ENCODE results near the gene HCRTR1.

HCRTR1 gene

GRCh38 chr1:31642897-31643296 lies 25.4 kb downstream of the HCRTR1 start:
- no peaks in the 10 kb centered on the region for H3K9me3 Mint-ChIP-seq
- no peak for DNase-seq
- no peak overlapping the region for H3K4me3 Mint-ChIP-seq
- no peaks in the 10 kb centered on the region for H3K27me3 Mint-ChIP-seq
- no peak overlapping the region for H3K27ac Mint-ChIP-seq
- H3K4me1 Mint-ChIP-seq (ENCODE audit: low read depth), result peaks cover 34% of the 10 kb centered on the region
- peaks cover 22% of the 10 kb centered on the region for H3K36me3 Mint-ChIP-seq (ENCODE audit: low read depth)

GRCh38 chr1:31643976-31644559 lies 26.6 kb downstream of the HCRTR1 start:
- no peaks in the 10 kb centered on the region for H3K9me3 Mint-ChIP-seq
- no peaks in the 10 kb centered on the region for H3K27me3 Mint-ChIP-seq
- peak overlapping the region; percentile 100 for H3K27ac Mint-ChIP-seq
- H3K36me3 Mint-ChIP-seq (ENCODE audit: low read depth), result peaks cover 18% of the 10 kb centered on the region
- peak overlapping the region; percentile 99 for H3K4me3 Mint-ChIP-seq
- no peak for DNase-seq
- H3K4me1 Mint-ChIP-seq (ENCODE audit: low read depth), result peaks cover 30% of the 10 kb centered on the region

- DNase-seq, result peak; percentile 99
- Mint-ChIP-seq H3K36me3 (ENCODE audit: low read depth) (peaks cover 18% of the 10 kb centered on the region), H3K4me1 (ENCODE audit: low read depth) (peaks cover 30% of the 10 kb centered on the region), H3K27me3 (no peaks in the 10 kb centered on the region), H3K27ac (peak within 1 kb of the TSS; percentile 100), H3K9me3 (no peaks in the 10 kb centered on the region), H3K4me3 (peak within 1 kb of the TSS; percentile 99)
Measured at GRCh38 chr1:31644560-31645273, 27.2 kb downstream of the HCRTR1 start, which contains the start of gene PEF1. PEF1 (minus strand) TSS chr1:31644876; CDS start chr1:31644864, 12 bp downstream.

DNA sequence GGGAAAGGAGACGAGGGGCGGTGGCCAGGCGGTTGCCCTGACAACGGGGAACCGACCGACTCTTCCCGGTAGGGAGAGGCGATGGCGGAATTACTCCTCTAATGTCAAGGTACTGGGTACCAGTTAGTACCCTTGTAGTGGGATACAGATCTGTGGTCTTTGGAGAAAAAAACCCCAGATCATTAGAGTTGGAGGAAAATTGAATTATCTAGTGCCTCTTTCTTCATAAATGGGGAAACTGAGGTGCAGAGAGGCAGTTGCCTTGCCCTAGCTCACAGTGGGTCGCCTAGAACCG lies 27.7 kb downstream of the HCRTR1 start:
- Mint-ChIP-seq H3K27ac (peak overlapping the region; percentile 100), H3K9me3 (no peaks in the 10 kb centered on the region), H3K36me3 (ENCODE audit: low read depth) (peaks cover 18% of the 10 kb centered on the region), H3K27me3 (no peaks in the 10 kb centered on the region), H3K4me1 (ENCODE audit: low read depth) (peaks cover 30% of the 10 kb centered on the region), H3K4me3 (peak overlapping the region; percentile 99)
- DNase-seq, result no peak

- Mint-ChIP-seq H3K27ac (peak overlapping the region; percentile 100), H3K27me3 (no peaks in the 10 kb centered on the region), H3K36me3 (ENCODE audit: low read depth) (peaks cover 18% of the 10 kb centered on the region), H3K9me3 (no peaks in the 10 kb centered on the region), H3K4me1 (ENCODE audit: low read depth) (peaks cover 30% of the 10 kb centered on the region), H3K4me3 (peak overlapping the region; percentile 99)
- no peak for DNase-seq
Measured at GRCh38 chr1:31646259-31646960, 28.9 kb downstream of the HCRTR1 start.

GRCh38 chr1:31647106-31647505 lies 29.6 kb downstream of the HCRTR1 start:
- Mint-ChIP-seq H3K36me3 (ENCODE audit: low read depth) (peaks cover 18% of the 10 kb centered on the region), H3K9me3 (no peaks in the 10 kb centered on the region), H3K4me1 (ENCODE audit: low read depth) (peaks cover 30% of the 10 kb centered on the region), H3K4me3 (no peak overlapping the region), H3K27ac (no peak overlapping the region), H3K27me3 (no peaks in the 10 kb centered on the region)
- DNase-seq, result no peak

DNA sequence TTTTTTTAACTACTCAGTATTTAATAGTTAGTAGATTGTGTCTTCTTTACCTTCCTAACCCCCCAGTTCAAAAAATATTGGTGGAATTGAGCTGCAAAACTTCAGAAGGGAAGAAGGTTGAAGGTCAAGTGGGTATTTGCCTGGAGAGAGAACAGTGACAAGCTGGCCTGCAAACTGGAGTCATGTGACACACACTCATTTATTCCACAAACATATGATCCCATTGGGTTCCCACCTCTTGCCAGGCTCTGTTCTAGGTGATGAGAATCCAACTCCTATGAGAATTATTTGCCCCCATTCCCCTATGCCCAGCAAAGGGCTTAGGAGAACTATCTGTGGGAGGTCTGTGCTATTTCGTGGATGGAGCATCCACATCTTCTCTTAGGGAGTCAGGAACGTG lies 30.7 kb downstream of the HCRTR1 start:
- H3K36me3 Mint-ChIP-seq (ENCODE audit: low read depth), result peaks cover 18% of the 10 kb centered on the region

DNA sequence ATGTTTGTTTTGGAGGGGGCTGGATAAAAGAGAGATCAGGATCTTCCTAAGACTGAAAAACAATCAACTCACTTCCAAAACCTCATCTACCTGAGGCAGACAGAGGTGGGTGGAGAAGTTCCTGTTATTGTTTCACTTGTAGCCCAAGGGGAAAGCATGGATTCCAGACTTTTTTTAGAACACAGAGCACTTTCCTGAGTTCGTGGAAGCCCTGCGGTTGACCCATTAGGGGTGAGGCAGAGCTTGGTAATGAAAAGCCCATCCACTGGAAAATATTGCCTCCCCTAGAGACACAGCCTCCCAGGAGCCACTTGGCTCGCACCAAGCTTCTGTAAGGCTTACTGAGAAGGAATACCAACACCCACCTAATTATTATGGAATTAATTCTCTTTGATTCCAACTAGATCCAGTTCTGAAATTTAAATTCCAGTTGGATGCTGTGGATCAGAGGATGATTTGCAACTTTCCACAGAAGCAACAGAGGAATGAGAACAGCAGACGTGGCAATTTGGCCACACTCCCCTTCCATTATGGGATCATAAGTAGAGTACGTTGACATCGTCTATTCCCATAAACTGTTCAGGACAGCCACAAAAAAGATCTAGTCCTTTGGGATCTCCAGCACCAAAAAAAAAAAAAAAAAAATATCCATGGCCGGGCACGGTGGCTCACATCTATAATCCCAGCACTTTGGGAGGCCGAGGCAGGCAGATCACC lies 31.3 kb downstream of the HCRTR1 start:
- H3K9me3 Mint-ChIP-seq, result no peaks in the 10 kb centered on the region
- DNase-seq, result no peak
- peaks cover 15% of the 10 kb centered on the region for H3K36me3 Mint-ChIP-seq (ENCODE audit: low read depth)
- H3K4me3 Mint-ChIP-seq, result no peak overlapping the region
- H3K4me1 Mint-ChIP-seq (ENCODE audit: low read depth), result peaks cover 16% of the 10 kb centered on the region
- H3K27me3 Mint-ChIP-seq, result no peaks in the 10 kb centered on the region
- H3K27ac Mint-ChIP-seq, result no peak overlapping the region

More for the DNA sequence above, 30.7 kb downstream of the HCRTR1 start:
- H3K4me3 Mint-ChIP-seq, result no peak overlapping the region
- H3K9me3 Mint-ChIP-seq, result no peaks in the 10 kb centered on the region
- H3K27ac Mint-ChIP-seq, result no peak overlapping the region
- peaks cover 22% of the 10 kb centered on the region for H3K4me1 Mint-ChIP-seq (ENCODE audit: low read depth)
- no peaks in the 10 kb centered on the region for H3K27me3 Mint-ChIP-seq
- DNase-seq, result no peak

DNA sequence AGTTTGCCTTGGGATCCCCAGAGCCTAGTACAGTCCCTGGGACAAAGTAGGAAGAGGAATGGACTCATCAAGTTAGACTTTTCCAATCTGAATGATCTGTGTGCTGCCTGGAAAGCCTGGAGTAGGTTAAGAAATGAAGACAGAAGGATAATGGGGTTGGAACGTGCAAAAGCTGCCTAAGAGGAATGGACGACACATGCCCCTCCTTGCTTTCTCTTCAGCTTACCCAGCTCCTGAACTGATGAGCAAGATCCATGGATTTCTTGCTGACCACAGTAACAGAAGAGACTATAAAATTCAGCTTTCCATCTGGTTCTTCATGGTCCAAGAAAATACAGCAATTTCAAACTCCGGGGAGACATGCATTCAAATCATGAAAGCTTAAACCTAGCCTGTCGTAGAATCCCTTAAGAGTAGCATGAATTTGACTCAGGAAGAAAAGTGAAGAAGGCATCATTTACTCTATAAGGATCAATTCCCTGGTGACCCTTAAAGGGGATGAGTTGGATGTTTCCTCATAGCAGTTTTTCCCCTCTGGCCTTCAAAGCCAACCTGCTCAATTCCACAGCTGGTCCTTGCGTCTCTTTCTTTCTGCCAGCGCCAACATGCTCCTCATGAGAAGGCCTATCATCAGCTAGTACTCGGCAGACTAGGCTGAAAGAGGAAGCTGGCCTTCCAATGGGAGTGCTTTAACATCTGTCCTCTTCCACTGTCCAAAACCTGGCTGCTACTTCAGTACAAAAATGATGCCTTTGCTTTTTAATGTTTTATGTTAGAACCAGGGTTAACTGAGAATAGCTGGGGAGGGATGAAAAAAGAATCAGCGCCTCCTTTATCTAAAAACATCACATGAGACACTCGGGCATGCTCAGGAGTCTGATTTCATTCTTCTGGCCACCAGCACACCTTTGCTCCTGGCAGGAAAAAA lies 32.9 kb downstream of the HCRTR1 start:
- Mint-ChIP-seq H3K36me3 (ENCODE audit: low read depth) (no peaks in the 10 kb centered on the region), H3K27ac (no peak overlapping the region), H3K27me3 (no peaks in the 10 kb centered on the region), H3K4me3 (no peak overlapping the region), H3K9me3 (no peaks in the 10 kb centered on the region), H3K4me1 (ENCODE audit: low read depth) (peaks cover 8% of the 10 kb centered on the region)
- no peak for DNase-seq

DNA sequence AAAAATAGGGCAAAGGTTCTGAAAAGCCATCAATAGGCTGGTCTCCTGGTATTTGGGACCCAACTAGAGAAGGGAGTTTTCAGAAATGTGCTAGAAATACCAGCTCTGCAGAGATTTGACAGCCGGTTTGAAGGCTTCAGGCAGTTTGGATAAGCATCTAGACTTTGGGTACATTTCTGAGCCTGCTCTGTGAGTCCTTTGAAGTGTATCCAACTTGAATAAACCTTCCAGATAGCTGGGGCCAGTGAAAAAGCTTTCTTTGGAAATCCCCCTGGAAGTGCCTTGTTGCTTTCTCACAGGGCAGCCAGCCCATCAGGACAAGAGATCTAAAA lies 33.6 kb downstream of the HCRTR1 start:
- H3K4me3 Mint-ChIP-seq, result no peak overlapping the region
- no peaks in the 10 kb centered on the region for H3K27me3 Mint-ChIP-seq
- DNase-seq, result no peak
- H3K4me1 Mint-ChIP-seq (ENCODE audit: low read depth), result peaks cover 3% of the 10 kb centered on the region
- H3K27ac Mint-ChIP-seq, result no peak overlapping the region
- no peaks in the 10 kb centered on the region for H3K36me3 Mint-ChIP-seq (ENCODE audit: low read depth)
- no peaks in the 10 kb centered on the region for H3K9me3 Mint-ChIP-seq

DNA sequence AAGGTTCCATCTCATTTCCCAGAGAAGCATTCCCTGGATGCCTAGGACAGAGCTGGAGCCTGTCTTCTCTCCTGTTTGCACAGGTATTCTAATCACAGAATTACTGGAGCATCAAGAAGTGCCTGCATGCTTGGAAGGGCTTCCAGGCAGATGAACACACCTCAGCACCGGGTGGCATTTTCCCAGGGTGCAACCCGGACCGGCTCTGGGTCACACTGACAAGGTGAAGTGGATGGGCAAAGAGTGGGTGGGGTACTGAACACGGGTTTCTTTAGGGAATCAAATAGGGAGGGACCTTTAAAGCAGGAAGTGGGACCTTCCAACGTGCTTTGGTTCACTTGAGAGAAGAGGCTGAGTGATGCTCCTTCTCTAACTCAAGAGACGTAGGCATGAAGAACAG lies 34.3 kb downstream of the HCRTR1 start:
- Mint-ChIP-seq H3K4me1 (ENCODE audit: low read depth) (no peaks in the 10 kb centered on the region), H3K9me3 (no peaks in the 10 kb centered on the region), H3K27me3 (no peaks in the 10 kb centered on the region), H3K27ac (no peak overlapping the region), H3K4me3 (no peak overlapping the region), H3K36me3 (ENCODE audit: low read depth) (no peaks in the 10 kb centered on the region)
- no peak for DNase-seq

DNA sequence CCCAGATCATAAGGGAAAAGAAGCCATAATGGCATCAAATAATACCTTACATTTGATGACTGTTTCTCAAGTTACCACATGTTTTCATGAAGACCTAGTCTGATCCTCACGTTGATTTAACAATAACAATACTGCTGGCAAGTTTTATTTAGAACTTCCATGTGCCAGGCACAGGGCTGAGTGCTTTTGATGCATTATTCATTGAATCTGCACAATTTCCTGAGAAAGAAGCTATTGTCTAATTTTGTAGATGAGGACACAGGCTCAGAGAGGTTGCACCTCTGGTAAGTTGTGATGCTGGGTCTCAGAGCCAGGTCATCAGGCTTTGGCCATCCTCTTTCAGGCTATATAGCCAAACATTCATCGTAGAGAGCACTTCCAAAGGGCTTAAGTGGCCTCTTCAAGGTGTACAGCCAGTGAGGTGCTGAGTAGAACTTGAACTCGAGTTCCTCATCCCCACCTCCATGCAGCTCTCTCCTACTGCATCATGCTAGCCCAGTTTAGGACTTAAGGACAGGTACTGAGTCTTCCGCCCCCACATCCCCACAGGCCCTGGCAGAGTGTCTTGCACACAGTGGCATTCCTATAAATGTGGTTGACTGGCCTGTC lies 35.5 kb downstream of the HCRTR1 start:
- no peak overlapping the region for H3K27ac Mint-ChIP-seq
- DNase-seq, result no peak
- H3K27me3 Mint-ChIP-seq, result no peaks in the 10 kb centered on the region

GRCh38 chr1:31653717-31654473 lies 36.4 kb downstream of the HCRTR1 start:
- no peak overlapping the region for H3K4me3 Mint-ChIP-seq
- H3K27me3 Mint-ChIP-seq, result no peaks in the 10 kb centered on the region
- no peaks in the 10 kb centered on the region for H3K4me1 Mint-ChIP-seq (ENCODE audit: low read depth)
- H3K9me3 Mint-ChIP-seq, result no peaks in the 10 kb centered on the region
- no peak overlapping the region for H3K27ac Mint-ChIP-seq
- H3K36me3 Mint-ChIP-seq (ENCODE audit: low read depth), result no peaks in the 10 kb centered on the region
- DNase-seq, result no peak

More for the DNA sequence above, 35.5 kb downstream of the HCRTR1 start:
- Mint-ChIP-seq H3K9me3 (no peaks in the 10 kb centered on the region), H3K4me1 (ENCODE audit: low read depth) (no peaks in the 10 kb centered on the region), H3K36me3 (ENCODE audit: low read depth) (no peaks in the 10 kb centered on the region), H3K4me3 (no peak overlapping the region)
